Left kidney (tissue), 2 donors: ENCODE results near the gene AJAP1. TPM values are rescaled to one million over a fixed set of nuclear protein-coding genes. Genes with fewer than 3 reads are reported as not detected.
"Not testable (repeated sequence)": the region's sequence is repeated elsewhere in the genome, so short reads cannot be mapped to it uniquely, and the experiment has no call there.

ENCODE experiments used
- DNase-seq: peaks from one replicate; pipeline ENCODE4 v3.0.0-alpha.2; 2013
- polyA plus RNA-seq: library from polyadenylated mRNA; unstranded; fragments of 120-200 nt; gene quantifications from one replicate; pipeline ENCODE4 v1.2.1, GENCODE V29; 2013; ENCODE audit not compliant: insufficient read length

Gene AJAP1
- polyA plus RNA-seq, 1 donor, result 0.68 TPM

DNA sequence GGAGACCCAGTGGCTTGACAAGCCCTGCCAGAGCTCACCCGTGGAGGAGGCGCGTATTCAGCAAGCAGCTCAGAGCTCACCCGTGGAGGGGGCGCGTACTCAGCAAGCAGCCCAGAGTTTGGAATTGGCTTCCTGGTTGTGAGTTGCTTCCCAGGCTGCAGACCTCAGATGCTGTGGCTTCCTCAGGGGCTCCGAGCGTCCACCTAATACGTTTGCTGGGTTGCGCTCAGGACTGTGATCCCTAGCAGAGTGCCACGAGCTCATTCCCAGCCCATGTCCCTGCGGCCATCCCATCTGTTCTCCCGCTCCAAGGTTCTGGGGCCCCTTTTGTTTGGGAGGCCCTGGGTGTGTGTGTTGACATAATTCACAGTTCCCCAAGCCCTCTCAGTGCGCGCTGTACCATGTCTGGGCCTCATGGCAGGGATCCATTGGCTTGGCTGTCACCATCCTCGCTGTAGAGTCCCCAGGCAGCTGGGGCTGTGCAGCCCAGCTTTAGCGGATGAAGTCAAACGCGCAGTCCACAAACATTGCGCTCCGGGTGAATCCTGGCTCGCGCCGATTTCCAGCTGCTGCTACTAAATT lies 3.6 kb downstream of the AJAP1 start:
- no peak for DNase-seq

DNA sequence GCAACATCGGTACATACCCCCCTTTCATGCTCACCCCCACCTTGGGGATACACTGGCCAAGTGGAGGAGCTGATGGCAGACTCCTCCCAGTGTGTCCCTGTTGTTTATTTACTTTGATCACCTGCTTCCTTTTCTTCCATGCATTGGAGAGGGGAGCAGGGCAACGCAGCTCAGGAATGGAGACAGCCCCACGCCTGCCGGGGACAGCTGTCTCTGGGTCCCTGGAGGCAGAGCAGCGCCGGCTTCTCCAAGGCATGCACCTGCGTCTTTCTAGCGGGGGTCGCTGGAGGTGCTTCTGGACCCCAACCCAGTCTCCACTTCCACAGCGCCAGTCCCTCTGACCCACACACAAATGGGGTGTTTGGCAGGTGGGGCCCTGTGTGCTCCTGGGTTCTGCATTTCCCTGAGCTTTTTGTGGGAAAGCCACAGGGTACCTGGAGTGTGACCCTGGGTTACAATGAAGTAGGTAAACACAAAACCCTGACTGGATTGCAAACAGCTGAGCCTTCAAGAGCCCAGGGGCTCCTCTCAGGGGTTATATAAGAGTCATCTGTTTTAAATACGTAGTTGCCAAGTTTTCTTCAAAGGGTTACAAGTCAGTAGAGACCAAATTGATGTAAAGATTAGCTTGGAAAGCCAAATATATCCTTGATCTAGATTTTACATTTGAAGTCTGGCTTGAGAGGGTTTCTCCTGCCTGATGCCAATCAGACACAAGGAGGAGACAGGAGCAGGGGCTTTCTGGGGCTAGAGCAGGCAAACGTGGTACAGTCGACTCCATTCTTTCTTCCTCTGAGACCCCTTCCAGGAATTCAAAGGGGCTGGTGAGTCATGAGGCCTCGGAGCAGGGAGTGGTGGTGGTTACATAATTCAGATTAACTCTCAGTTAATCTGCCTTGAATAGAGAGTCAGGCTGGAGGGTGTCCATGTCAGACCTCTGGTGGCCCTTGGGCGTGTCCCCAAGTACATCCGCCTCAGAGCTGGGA lies 4.5 kb downstream of the AJAP1 start:
- no peak for DNase-seq

DNA sequence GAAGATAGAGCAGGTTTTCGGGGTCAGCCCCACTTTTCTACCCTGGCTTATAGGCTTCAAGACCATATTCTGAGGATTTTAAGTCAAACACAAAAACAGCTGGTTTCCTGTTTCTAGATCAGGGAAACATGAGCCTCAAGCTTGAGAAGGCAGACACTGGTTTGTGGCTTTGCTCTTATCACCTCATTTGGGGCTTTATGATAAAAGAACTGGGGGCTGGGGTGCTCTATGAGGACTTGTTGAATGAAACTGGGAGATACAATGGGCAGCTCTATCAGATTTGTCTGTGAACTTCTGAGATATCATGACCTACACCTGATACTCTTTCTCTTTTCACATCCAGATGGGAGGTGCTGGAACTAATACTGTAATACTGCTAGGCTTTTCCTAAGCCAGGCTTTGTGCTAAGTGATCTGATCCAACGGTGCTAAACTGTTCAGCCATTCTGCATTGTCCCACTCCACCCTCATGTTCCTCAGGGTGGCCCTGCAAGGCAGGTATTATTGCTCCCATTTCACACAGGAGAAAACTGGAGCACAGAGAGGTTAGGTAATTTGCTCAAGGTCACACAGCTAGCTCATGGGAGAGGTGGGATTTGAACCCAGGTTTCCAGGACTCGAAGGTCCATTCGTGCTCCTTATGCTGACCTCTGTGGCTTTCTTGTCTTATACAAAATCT lies 6.6 kb downstream of the AJAP1 start:
- no peak for DNase-seq

DNA sequence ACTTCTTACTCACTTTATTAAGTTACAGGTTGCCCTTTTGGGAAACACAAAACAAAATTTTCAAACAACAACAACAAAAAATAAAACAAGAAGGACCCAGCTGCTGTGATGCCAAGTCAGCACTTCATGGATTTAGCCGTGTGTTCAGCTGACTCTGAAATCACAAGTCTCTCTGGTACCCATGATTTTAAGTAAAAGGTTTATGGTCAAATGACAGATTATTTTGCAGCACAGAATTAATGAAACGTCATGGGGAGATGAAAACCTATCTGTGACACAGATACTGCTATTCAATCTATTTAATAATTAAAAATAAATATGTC lies 7.1 kb downstream of the AJAP1 start:
- no peak for DNase-seq

DNA sequence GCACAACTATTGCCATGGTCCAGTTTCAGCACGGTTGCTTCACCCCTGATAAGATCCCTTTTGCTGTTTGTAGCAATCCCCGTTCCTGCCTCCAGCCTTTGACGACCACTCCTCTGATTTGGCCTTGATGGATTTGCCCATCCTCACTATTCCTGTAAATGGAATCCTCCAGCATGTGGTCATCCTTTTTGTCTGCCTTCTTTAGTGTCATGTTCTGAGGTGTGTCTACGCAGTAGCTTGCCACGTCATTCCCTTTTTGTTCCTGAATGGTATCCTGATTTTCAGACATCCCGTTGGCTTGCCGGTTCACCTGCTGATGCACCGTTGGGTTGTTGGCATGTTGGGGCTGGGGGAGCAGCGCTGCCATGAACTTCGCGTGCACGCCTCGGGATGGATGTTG lies 7.8 kb downstream of the AJAP1 start:
- no peak for DNase-seq

DNA sequence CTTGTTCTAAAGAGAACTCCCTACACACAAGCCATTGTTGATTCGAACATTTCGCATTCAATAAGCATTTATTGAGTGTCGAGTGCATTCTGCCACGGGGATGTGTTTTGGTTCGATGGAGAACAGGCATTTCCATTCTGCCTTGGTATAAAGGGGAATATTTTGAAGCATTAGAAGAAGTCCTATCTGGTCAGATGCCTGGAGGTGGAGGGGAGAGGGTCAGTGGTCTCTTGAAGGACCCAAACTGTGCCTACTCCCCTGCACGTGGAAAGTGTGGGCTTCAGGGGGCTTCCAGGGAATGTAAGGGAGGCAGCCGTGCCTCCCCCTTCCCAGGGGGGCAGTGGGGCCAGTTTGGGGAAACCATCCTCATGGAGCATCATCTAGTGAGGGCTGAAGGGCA lies 8.3 kb downstream of the AJAP1 start:
- DNase-seq, result no peak

DNA sequence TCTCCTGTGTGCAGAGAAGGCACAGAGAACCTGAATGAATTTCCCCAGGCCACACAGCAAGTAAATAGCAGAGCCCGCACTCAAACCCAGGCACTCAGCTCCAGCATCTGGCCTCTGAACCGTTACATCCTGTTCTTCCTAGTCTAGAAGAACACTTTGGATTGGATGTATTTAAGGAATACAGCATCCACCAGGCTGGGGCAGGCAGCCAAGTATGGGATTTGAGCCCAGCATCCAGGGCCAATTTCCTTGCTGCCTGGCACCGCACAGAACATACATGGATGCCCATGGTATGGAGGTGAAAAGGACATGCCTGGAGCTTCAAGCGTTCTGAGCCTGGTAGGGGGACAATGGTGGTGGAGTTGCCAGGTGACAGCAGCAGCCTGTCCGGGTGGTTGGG lies 9.7 kb downstream of the AJAP1 start:
- DNase-seq, result no peak

DNA sequence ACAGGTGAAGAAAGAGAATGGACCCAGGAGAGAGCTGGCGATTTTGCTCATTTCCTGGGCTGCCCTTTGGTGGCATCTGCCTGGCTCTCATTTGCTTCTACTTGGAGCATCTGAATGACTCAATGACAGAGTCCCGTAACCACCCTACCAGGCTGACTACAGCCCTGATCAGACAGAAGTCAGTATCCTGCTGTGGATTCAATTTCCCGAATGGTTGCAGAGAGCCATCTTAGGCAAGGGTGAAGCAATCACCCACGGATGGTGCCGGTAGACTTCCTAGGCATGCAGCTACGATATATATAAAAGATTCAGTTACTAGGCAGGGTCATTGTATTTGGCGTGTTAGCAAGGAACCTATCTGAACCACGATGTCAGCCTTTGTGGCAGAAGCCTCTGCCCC lies 10.2 kb downstream of the AJAP1 start:
- DNase-seq, result no peak

DNA sequence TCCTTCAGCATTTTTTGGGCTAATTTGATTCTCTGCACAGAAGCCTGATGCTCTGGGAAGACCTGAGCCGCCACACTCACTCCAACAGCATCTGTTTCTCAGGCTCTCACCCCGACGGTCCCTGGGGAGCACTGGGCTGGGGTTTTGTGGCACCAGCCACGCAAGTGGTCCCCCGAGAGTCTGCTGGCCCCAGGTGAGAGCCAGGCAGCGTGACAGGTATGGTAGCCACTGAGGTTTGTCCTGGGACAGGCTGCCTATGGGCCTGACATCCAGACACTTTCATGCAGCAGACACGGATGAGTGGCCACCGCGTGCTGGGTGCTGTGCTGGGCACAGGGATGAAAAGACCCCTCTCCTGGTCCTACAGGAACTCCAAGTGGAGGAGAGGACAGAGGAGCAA lies 11.0 kb downstream of the AJAP1 start:
- no peak for DNase-seq

DNA sequence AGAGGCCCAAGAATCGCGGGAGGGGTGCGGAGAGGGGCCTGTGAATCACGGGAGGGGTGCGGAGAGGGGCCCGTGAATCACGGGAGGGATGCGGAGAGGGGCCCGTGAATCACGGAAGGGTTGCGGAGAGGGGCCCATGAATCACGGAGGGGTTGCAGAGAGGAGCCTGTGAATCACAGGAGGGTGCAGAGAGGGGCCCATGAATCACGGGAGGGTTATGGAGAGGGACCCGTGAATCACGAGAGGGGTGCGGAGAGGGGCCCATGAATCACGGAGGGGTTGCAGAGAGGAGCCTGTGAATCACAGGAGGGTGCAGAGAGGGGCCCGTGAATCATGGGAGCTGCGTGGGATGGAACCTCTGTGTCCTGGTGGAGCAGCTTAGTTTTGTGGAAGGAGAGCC lies 12.3 kb downstream of the AJAP1 start:
- DNase-seq, result not testable (repeated sequence)

DNA sequence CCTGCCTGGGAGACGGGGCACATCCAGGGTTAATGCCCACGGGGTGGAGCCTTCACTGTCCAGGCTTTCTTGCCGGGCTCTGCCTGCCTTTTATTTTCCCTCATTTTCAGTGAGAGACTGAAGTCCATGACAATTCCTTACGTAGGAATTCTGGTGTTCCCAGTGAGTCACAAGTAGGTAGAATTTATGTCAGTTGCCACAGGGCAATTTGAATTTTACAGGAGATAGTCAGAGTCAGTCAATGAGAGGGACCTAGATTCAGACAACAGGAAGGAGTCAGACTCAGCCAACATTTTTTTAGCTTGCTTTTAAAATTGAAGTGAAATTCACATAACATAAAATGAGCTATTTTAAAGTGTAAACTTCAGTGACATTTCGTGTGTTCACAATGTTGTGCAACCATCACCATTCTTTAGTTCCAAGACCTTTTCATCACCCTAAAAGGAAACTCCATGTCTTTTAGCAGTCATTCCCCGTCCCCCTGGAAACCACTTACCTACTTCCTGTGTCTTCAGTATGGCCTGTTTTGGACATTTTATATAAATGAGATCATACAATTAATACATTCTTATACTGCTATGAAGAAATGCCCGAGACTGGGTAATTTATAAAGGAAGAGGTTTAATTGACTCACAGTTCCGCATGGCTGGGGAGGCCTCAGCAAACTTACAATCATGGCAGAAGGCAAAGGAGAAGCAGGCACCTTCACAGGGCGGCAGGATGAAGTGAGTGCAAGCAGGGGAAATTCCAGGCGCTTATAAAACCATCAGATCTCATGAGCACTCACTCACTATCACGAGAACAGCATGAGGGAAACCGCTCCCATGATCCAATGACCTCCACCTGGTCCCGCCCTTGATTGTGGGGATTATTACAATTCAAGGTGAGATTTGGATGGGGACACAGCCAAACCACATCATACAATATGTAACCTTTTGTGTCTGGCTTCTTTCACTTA lies 14.6 kb downstream of the AJAP1 start:
- DNase-seq, result no peak

DNA sequence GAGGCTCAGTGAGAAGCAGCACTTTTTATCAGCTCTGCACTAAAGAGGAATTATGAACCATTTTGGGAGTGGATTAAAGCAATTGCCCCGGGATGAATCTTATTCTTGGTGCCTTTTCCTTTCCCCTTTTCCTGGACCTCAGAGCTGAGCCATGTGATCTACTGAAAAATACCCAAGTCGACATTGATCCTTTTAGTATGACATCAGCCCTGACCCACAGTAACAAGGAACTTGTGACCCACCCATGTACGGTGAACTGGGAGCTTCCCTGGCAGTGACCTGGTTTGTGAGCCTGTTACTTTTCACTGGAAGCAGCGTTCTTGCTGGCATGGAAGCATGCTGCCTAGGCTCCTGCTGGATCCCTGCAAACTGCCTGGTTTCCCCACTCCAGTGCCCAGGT lies 15.9 kb downstream of the AJAP1 start:
- DNase-seq, result no peak

DNA sequence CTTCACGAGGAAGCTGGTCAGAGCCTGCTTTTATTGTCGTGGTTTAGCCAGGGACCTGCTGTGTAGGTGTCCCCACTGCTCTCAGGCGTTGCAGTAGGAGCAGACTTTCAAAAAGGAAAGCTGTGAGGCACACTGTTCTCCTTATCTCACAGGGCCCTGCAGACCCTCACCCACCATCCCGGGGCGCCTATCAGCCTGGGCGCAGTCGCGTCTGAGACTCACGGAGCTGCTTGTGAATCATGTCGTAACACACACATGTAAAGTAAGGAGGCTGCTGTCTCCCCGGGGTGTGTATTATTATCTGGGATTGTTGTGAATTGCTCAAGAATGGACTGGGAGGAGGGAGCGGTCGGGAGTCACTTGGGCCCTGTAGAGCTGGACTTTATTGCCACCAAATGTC lies 17.4 kb downstream of the AJAP1 start:
- no peak for DNase-seq

DNA sequence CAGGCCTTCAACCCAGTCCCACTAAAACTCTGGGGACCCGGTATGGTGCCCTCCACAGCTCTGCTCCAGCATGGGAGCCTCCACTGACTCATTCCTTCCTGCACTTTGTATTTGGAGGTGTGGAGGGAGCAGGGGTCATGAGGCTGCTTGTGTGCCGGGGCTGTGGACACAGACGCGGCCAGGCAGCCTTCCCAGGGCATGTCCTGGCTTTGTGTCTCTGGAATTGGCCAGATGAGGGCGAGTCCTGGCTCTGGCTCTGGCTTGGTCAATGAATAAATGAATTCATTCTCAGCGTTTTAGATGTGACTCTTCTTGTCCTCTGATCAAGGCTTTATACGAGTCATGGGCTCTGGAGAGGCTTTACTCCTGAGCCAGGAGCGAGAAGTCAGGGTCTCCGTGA lies 19.1 kb downstream of the AJAP1 start:
- DNase-seq, result no peak

DNA sequence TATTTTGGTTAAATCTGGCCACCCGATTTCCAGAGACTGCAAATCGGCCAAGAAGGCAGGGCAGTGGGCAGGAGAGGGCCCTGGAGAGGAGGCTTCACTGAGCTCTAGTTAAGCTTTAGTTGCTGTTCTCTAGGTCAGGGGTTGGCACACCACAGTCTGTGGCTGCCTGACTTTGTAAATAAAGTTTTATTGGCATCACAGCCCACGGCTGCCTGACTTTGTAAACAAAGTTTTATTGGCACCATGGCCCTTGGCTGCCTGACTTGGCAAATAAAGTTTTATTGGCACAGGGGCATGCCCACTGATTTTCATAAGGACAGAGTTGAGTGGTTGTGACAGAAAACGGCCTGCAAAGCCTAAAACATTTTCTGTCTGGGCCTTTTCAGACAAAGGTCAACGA lies 19.7 kb downstream of the AJAP1 start:
- DNase-seq, result no peak

DNA sequence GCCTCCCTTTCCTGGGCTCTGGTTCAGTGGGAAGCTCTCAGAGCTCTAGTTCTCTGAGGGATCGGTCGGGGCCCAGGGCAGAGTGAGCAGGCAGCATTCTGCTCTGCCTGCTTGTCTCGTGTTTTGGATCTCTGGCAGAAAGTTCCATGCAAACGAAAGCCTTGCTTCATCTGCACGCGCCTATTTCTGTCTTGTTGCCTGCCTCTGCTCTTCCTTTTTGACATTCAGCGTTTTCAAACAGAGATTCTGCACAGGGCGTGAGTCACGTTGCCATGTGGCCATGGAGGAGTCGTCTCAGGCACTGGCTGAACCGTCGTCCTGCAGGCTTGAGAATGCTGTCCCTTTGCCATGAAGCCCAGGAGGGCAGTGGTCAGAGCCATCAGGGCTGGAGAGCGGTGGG lies 20.3 kb downstream of the AJAP1 start:
- DNase-seq, result no peak

DNA sequence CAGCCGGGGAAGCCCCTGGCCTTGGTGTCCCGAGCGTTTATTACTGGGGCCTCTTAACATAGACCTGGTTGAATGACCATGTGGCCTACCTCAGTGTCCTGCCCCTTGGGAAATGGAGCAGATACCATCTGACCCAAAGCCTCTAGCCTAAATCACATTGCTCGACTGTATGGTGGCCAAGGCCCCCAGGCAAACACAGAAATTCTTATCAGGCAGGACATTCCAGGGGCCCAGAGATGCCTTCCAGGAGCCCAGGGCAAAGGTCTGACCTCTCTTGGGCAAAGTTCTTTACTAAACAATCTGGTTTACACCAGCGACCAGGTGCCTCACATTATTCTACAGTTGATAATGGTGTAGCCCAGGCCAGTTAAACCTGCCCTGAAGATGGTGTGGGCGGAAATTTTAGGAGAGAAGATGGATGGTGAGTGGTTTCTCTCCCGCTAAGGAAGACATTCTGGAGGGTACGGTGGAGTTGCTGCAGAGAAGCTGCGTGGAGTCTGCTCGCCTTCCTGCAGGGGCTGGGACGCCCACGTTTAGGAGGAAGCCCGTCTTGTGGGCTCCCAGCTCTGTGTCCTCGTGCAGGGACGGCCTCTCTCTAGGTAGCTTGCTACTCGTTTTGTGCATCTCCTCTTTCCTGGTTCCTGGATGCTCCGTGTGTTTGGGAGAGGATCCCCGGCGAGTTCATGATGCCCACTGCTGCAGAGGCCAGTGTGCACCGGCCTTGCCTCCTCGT lies 21.2 kb downstream of the AJAP1 start:
- DNase-seq, result no peak

DNA sequence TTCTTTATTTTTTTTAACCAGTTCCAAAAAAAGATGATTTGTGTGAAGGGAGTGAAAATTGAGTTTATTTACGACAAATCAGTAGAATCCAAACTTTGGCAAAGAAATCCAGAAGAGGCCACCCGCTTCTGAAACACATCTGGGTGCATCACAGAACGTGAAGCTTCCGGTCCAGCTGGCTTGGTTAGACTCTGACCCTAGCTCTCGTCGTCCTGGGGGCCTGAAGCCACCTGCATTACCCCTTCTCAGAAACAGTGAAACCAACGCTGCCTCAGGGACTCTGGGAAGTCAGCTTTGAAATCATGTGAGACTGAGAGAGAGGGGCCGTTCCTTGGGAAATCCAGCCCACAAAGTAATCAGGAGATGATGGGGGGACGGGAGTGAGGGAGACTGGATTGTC lies 21.8 kb downstream of the AJAP1 start:
- DNase-seq, result no peak

DNA sequence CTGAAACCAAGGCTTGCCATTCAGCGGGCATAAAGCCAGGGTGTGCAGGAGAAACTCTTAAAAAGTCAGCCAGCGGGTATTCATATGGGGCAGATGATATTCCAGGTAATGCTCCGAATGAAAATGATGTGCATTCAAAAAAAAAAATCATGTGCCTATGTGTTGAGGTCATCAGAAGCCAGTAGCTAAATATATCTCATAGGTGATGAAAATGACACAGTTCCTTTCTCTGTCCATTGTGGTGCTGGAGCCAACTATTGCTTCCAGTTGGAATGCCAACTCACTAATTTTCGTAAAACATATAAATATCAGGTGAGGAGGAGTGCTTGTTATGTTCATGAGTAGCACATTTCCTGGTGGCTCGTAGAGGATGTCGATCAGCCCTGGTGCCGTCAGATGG lies 23.2 kb downstream of the AJAP1 start:
- DNase-seq, result no peak

DNA sequence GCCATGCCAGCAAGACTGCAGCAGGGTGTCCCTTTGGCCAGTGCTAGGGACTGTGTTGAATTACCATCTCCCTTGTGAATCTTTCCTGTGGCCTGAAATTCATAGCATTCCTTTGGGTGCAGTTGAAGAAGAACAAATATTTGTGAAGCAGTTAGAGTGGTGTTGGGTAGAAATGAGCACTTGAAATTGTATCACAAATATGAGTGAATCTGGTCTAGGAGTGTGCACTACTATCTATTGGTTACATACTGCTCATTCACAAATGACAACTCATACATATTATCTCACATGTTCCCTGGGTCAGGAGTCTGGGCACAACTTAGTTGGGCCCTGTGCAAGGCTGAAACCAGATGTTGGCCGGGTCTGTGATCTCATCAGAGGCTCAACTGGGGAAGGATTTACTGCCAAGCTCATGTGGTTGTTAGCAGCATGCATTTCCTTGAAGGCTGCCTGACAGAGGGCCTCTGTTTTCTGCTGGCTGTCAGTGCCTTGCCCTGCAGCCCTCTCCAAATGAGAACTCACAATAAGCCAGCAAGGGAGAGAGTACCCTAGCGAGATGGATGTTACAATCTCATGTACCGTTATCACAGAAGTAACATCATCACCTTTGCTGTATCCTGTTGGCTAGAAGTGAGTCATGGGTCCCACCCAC lies 23.8 kb downstream of the AJAP1 start:
- DNase-seq, result no peak

DNA sequence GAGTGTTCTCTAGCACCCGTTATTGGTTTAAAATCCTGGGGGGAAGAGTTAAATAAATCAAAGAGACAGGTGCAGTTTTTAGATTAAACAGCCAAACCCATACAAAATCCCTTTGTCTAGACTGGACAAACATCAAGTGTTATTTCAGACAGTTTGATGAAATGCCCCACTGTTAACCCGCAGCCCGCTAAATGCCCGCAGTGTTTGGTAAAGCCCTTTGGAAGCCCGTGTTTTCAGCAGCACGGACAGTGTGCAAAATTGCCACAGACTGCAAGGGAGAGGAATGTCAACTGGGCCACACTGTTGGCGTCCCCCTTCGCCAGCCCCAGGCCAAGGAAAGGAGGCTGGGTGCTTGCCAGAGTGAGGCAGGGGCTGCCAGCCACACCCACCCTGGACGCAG lies 26.6 kb downstream of the AJAP1 start:
- DNase-seq, result no peak
